WERI-Rb-1 (cell line): Measurements from ENCODE around the gene GPR4.

ENCODE experiments used
- DNase-seq: peaks from one replicate; pipeline ENCODE4 v3.0.0-alpha.2; 2020
- H3K27ac ChIP-seq: fragments of 250-450 bp; sonication (Bioruptor Pico); 2 replicates; pipeline ENCODE4 v1.5.1; 2020; ENCODE audit warnings: mild to moderate bottlenecking, moderate library complexity
- H3K27me3 ChIP-seq: fragments of 250-450 bp; sonication (Bioruptor Pico); 2 replicates; pipeline ENCODE4 v1.5.1; 2021; ENCODE audit warnings: mild to moderate bottlenecking, low read depth, moderate library complexity; ENCODE audit not compliant: insufficient read depth, severe bottlenecking
- H3K36me3 ChIP-seq: fragments of 250-450 bp; sonication (Bioruptor Pico); 2 replicates; pipeline ENCODE4 v1.5.1; 2020; ENCODE audit warnings: mild to moderate bottlenecking, moderate library complexity
- H3K4me3 ChIP-seq: 2 replicates; pipeline ENCODE4 v1.5.1; 2011; ENCODE audit warnings: low read depth, mild to moderate bottlenecking, control low read depth, low read length
- H3K9me3 ChIP-seq: fragments of 250-450 bp; sonication (Bioruptor Pico); 2 replicates; pipeline ENCODE4 v1.5.1; 2021; ENCODE audit warnings: mild to moderate bottlenecking, moderate library complexity; ENCODE audit not compliant: severe bottlenecking
- CTCF ChIP-seq: IDR thresholded peaks from 2 replicates; pipeline ENCODE4 v1.5.1; 2011; ENCODE audit warnings: low read depth, mild to moderate bottlenecking, control low read depth, inconsistent platforms, low read length

Gene GPR4

GRCh38 chr19:45643927-45644771 lies 42.1 kb upstream of the GPR4 start:
- TF ChIP-seq CTCF: no peak
- DNase-seq: no peak
- Histone ChIP-seq H3K27me3 (no peaks in the 10 kb centered on the region), H3K36me3 (no peaks in the 10 kb centered on the region), H3K27ac (no peak overlapping the region), H3K4me3 (peak overlapping the region; percentile 52), H3K9me3 (no peaks in the 10 kb centered on the region)

- Histone ChIP-seq H3K36me3 (no peaks in the 10 kb centered on the region), H3K9me3 (no peaks in the 10 kb centered on the region), H3K4me3 (peak overlapping the region; percentile 52), H3K27ac (peak overlapping the region; percentile 41), H3K27me3 (no peaks in the 10 kb centered on the region)
- peak; percentile 92 for DNase-seq
- TF ChIP-seq CTCF: peak; percentile 91
Measured at GRCh38 chr19:45643024-45643926, 41.3 kb upstream of the GPR4 start.

GRCh38 chr19:45641274-45642105 lies 39.5 kb upstream of the GPR4 start:
- peak; percentile 43 for DNase-seq
- no peaks in the 10 kb centered on the region for H3K36me3 ChIP-seq
- peak overlapping the region; percentile 21 for H3K4me3 ChIP-seq
- H3K9me3 ChIP-seq: no peaks in the 10 kb centered on the region
- no peak for TF ChIP-seq CTCF
- no peak overlapping the region for H3K27ac ChIP-seq
- no peaks in the 10 kb centered on the region for H3K27me3 ChIP-seq

- H3K9me3 ChIP-seq: no peaks in the 10 kb centered on the region
- no peaks in the 10 kb centered on the region for H3K36me3 ChIP-seq
- H3K4me3 ChIP-seq: no peak overlapping the region
- H3K27me3 ChIP-seq: no peaks in the 10 kb centered on the region
- no peak for DNase-seq
- H3K27ac ChIP-seq: no peak overlapping the region
- no peak for TF ChIP-seq CTCF
Measured at GRCh38 chr19:45640849-45641273, 38.8 kb upstream of the GPR4 start.

GRCh38 chr19:45638930-45639729 lies 37.1 kb upstream of the GPR4 start, which contains the start of gene EML2:
TSS of gene EML2 (minus strand) at chr19:45639397. CDS start at chr19:45639376, 21 bp downstream.
- Histone ChIP-seq H3K36me3 (no peaks in the 10 kb centered on the region), H3K27me3 (no peaks in the 10 kb centered on the region), H3K9me3 (no peaks in the 10 kb centered on the region), H3K27ac (no peak within 1 kb of the TSS), H3K4me3 (no peak within 1 kb of the TSS)
- DNase-seq: no peak
- no peak for TF ChIP-seq CTCF
